Right forelimb (tissue), 1 donor: ENCODE results near the gene SLC39A9.
"Not testable (repeated sequence)": the region's sequence is repeated elsewhere in the genome, so short reads cannot be mapped to it uniquely, and the experiment has no call there.

Source experiments
- DNase-seq: peaks from one replicate; pipeline ENCODE4 v3.0.0-alpha.2; 2018

The SLC39A9 gene

GRCh38 chr14:69479696-69480095 lies 81.2 kb downstream of the SLC39A9 start:
- no peak for DNase-seq

- DNase-seq, result no peak
These were observed 81.6 kb downstream of the SLC39A9 start for GRCh38 chr14:69480136-69480535.

GRCh38 chr14:69481815-69482568 lies 83.5 kb downstream of the SLC39A9 start:
- no peak for DNase-seq

- peak; percentile 65 for DNase-seq
These were observed 85.4 kb downstream of the SLC39A9 start for GRCh38 chr14:69483765-69484443.

- DNase-seq, result no peak
These were observed 86.2 kb downstream of the SLC39A9 start, which contains the start of gene PLEKHD1 for GRCh38 chr14:69484444-69485314. Gene PLEKHD1 (plus strand): TSS chr14:69484728. CDS start chr14:69484966, 238 bp downstream.

GRCh38 chr14:69485315-69485660 lies 86.8 kb downstream of the SLC39A9 start:
- DNase-seq, result peak; percentile 31

- DNase-seq, result peak; percentile 9
These were observed 87.2 kb downstream of the SLC39A9 start for GRCh38 chr14:69485701-69486100.

GRCh38 chr14:69487226-69487625 lies 88.7 kb downstream of the SLC39A9 start:
- DNase-seq, result peak; percentile 16

GRCh38 chr14:69487771-69488170 lies 89.3 kb downstream of the SLC39A9 start:
- peak; percentile 16 for DNase-seq

- DNase-seq, result peak; percentile 18
These were observed 91.0 kb downstream of the SLC39A9 start for GRCh38 chr14:69489495-69489894.

GRCh38 chr14:69490219-69490918 lies 91.9 kb downstream of the SLC39A9 start:
- DNase-seq, result no peak

- DNase-seq, result peak; percentile 3
These were observed 92.7 kb downstream of the SLC39A9 start for GRCh38 chr14:69491193-69491592.

- no peak for DNase-seq
These were observed 94.5 kb downstream of the SLC39A9 start for GRCh38 chr14:69493038-69493437.

GRCh38 chr14:69493791-69494190 lies 95.3 kb downstream of the SLC39A9 start:
- peak; percentile 7 for DNase-seq

- DNase-seq, result no peak
These were observed 96.9 kb downstream of the SLC39A9 start for GRCh38 chr14:69495341-69495921.

- not testable (repeated sequence) for DNase-seq
These were observed 99.4 kb downstream of the SLC39A9 start for GRCh38 chr14:69497866-69498265.

- DNase-seq, result not testable (repeated sequence)
These were observed 99.8 kb downstream of the SLC39A9 start for GRCh38 chr14:69498286-69498685.

- no peak for DNase-seq
These were observed 100.9 kb downstream of the SLC39A9 start for GRCh38 chr14:69499436-69499835.

- no peak for DNase-seq
These were observed 101.6 kb downstream of the SLC39A9 start for GRCh38 chr14:69500096-69500495.

GRCh38 chr14:69500736-69501135 lies 102.2 kb downstream of the SLC39A9 start:
- DNase-seq, result no peak

GRCh38 chr14:69501423-69501838 lies 102.9 kb downstream of the SLC39A9 start:
- peak; percentile 68 for DNase-seq

GRCh38 chr14:69504775-69505174 lies 106.3 kb downstream of the SLC39A9 start:
- no peak for DNase-seq
